DOHH2 (cell line): Measurements from ENCODE around the gene RNGTT.

Source experiments
- H3F3A ChIP-seq: fragments of 200-600 bp; sonication (generic), shearing (Covaris generic); 2 replicates; pipeline ENCODE4 v1.6.0; 2016; ENCODE audit warnings: antibody characterized with exemption, mild to moderate bottlenecking; ENCODE audit not compliant: control insufficient read depth, insufficient read depth
- H3K27ac ChIP-seq: fragments of 200-600 bp; sonication (generic); 2 replicates; pipeline ENCODE4 v1.5.1; 2014; ENCODE audit warnings: low read depth, mild to moderate bottlenecking, low read length, moderate library complexity
- H3K27me3 ChIP-seq: fragments of 200-600 bp; sonication (generic); 2 replicates; pipeline ENCODE4 v1.6.1; 2014; ENCODE audit warnings: mild to moderate bottlenecking, low read length, mixed read lengths; ENCODE audit not compliant: control insufficient read depth
- H3K36me3 ChIP-seq: fragments of 200-600 bp; sonication (generic); 2 replicates; pipeline ENCODE4 v1.6.1; 2014; ENCODE audit warnings: mild to moderate bottlenecking, low read length, moderate library complexity, mixed read lengths; ENCODE audit not compliant: control insufficient read depth
- H3K4me1 ChIP-seq: fragments of 200-600 bp; sonication (generic); 2 replicates; pipeline ENCODE4 v1.6.1; 2014; ENCODE audit warnings: mild to moderate bottlenecking, low read length, mixed read lengths; ENCODE audit not compliant: control insufficient read depth
- H3K4me2 ChIP-seq: fragments of 200-600 bp; sonication (generic); 2 replicates; pipeline ENCODE4 v1.6.0; 2014; ENCODE audit warnings: mild to moderate bottlenecking, low read length, moderate library complexity
- H3K4me3 ChIP-seq: fragments of 200-600 bp; sonication (generic); 2 replicates; pipeline ENCODE4 v1.5.1; 2014; ENCODE audit warnings: mild to moderate bottlenecking, low read length, mixed read lengths
- H3K79me2 ChIP-seq: fragments of 200-600 bp; sonication (generic); 2 replicates; pipeline ENCODE4 v1.6.1; 2014; ENCODE audit warnings: mild to moderate bottlenecking, low read length, mixed read lengths; ENCODE audit not compliant: control insufficient read depth
- H3K9me2 ChIP-seq: fragments of 200-600 bp; sonication (generic); replicated peaks from 2 replicates; pipeline ENCODE4 v1.6.1; 2014; ENCODE audit warnings: mild to moderate bottlenecking, low read length, mixed read lengths; ENCODE audit not compliant: control insufficient read depth
- H3K9me3 ChIP-seq: fragments of 200-600 bp; sonication (generic); 2 replicates; pipeline ENCODE4 v1.6.1; 2014; ENCODE audit warnings: antibody characterized with exemption, low read length, mixed read lengths; ENCODE audit not compliant: control insufficient read depth, insufficient read depth
- H4K20me1 ChIP-seq: fragments of 200-600 bp; sonication (generic); 2 replicates; pipeline ENCODE4 v1.6.0; 2014; ENCODE audit warnings: low read depth, mild to moderate bottlenecking, antibody characterized with exemption, low read length, moderate library complexity; ENCODE audit not compliant: control insufficient read depth, insufficient read depth
- EZH2phosphoT487 ChIP-seq: fragments of 200-600 bp; sonication (generic); IDR thresholded peaks from 2 replicates; pipeline ENCODE4 v1.6.1; 2017; ENCODE audit warnings: borderline replicate concordance, mild to moderate bottlenecking, antibody characterized with exemption, low read length, moderate library complexity, mixed read lengths
- TF ChIP-seq, protein P1 (sequence below): fragments of 200-600 bp; sonication (generic); IDR thresholded peaks from one replicate; pipeline ENCODE4 v1.5.1; 2014; ENCODE audit warnings: antibody characterized with exemption, mild to moderate bottlenecking, low read depth, low read length; ENCODE audit not compliant: poor library complexity, severe bottlenecking

Gene RNGTT

DNA sequence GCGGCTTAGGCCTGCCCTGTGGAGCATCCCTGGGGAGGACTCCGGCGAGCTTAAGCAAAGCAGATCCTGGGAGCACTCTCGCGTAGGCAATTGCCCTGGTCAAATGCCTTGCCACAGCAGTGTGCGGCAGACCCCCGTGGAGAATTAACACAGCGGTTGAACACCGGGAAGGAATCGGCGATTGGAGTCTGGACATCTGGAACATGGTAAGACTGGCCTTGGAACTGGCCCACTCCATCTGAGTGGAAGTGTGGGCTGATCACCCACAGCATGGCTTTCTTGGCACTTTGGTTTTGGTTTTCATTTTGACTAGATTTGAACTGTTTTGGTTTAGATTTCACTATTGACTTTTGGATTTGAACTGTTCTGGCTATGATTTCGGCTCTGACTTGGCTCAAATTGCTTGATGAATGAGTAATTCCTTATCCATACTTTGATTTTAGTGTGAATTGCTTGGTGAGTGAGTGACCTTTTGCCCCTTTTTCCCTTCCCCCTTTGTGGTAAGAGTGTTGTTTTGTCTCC, 300.7 kb downstream of the RNGTT start:
- H3F3A ChIP-seq, result no peaks in the 10 kb centered on the region
- H4K20me1 ChIP-seq, result no peaks in the 10 kb centered on the region
- no peaks in the 10 kb centered on the region for H3K27me3 ChIP-seq
- no peak overlapping the region for H3K4me2 ChIP-seq
- H3K36me3 ChIP-seq, result peaks cover 15% of the 10 kb centered on the region
- H3K79me2 ChIP-seq, result no peaks in the 10 kb centered on the region
- H3K9me2 ChIP-seq, result no peaks in the 10 kb centered on the region
- no peaks in the 10 kb centered on the region for H3K4me1 ChIP-seq
- no peak overlapping the region for H3K4me3 ChIP-seq
- TF ChIP-seq, protein P1, sequence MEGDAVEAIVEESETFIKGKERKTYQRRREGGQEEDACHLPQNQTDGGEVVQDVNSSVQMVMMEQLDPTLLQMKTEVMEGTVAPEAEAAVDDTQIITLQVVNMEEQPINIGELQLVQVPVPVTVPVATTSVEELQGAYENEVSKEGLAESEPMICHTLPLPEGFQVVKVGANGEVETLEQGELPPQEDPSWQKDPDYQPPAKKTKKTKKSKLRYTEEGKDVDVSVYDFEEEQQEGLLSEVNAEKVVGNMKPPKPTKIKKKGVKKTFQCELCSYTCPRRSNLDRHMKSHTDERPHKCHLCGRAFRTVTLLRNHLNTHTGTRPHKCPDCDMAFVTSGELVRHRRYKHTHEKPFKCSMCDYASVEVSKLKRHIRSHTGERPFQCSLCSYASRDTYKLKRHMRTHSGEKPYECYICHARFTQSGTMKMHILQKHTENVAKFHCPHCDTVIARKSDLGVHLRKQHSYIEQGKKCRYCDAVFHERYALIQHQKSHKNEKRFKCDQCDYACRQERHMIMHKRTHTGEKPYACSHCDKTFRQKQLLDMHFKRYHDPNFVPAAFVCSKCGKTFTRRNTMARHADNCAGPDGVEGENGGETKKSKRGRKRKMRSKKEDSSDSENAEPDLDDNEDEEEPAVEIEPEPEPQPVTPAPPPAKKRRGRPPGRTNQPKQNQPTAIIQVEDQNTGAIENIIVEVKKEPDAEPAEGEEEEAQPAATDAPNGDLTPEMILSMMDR, result no peak
- TF ChIP-seq EZH2phosphoT487, result no peak
- H3K9me3 ChIP-seq, result peaks cover 21% of the 10 kb centered on the region; the same call in 1 of the 2 replicates
- H3K27ac ChIP-seq, result no peak overlapping the region

GRCh38 chr6:88662163-88662580, 301.2 kb downstream of the RNGTT start:
- no peak overlapping the region for H3K4me3 ChIP-seq
- H3F3A ChIP-seq, result no peaks in the 10 kb centered on the region
- no peaks in the 10 kb centered on the region for H4K20me1 ChIP-seq
- peaks cover 21% of the 10 kb centered on the region; the same call in 1 of the 2 replicates for H3K9me3 ChIP-seq
- H3K4me1 ChIP-seq, result no peaks in the 10 kb centered on the region
- H3K9me2 ChIP-seq, result no peaks in the 10 kb centered on the region
- no peak for TF ChIP-seq EZH2phosphoT487
- TF ChIP-seq, protein P1, result no peak
- H3K4me2 ChIP-seq, result no peak overlapping the region
- no peaks in the 10 kb centered on the region for H3K27me3 ChIP-seq
- no peaks in the 10 kb centered on the region for H3K79me2 ChIP-seq
- H3K36me3 ChIP-seq, result peaks cover 20% of the 10 kb centered on the region
- H3K27ac ChIP-seq, result no peak overlapping the region

DNA sequence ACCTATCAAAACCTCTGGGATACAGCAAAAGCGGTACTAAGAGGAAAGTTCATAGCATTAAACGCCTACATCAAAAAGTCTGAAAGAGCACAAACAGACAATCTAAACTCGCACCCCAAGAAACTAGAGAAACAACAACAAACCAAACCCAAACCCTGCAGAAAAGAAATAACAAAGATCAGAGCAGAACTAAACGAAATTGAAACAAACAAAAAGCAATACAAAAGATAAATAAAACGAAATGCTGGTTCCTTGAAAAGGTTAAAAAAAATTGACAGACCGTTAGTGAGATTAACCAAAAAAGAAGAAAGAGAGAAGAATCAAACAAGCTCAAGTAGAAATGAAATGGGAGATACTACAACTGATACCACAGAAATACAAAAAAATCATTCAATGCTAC, 302.3 kb downstream of the RNGTT start:
- Histone ChIP-seq H3K36me3 (peaks cover 22% of the 10 kb centered on the region), H3K27ac (no peak overlapping the region), H3K4me2 (no peak overlapping the region), H3K4me3 (no peak overlapping the region), H3K4me1 (no peaks in the 10 kb centered on the region), H3K9me3 (peaks cover 21% of the 10 kb centered on the region; the same call in 1 of the 2 replicates), H3K9me2 (no peaks in the 10 kb centered on the region), H3K27me3 (no peaks in the 10 kb centered on the region), H3K79me2 (no peaks in the 10 kb centered on the region), H4K20me1 (no peaks in the 10 kb centered on the region), H3F3A (no peaks in the 10 kb centered on the region)
- TF ChIP-seq, protein P1, result no peak
- TF ChIP-seq EZH2phosphoT487, result no peak

DNA sequence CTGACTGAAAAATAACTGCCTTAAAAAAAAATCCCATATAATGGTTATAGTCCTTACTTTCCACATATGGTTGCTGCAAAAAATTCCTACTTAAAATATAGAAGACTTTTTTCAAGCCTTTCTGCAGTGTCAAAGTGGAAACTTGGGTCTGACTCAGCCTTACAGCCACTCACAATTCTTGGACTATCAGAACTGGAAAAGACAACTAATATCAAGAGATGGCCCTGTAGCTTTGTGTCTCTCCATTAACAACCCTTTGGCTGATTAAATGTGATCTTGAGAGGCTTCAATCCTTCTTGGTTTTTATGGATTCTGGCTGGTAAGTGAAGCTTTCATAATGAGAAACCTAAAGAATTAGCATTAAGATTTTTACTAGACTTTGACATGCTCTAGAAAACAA, 307.8 kb downstream of the RNGTT start:
- Histone ChIP-seq H3K9me3 (peaks cover 12% of the 10 kb centered on the region; the same call in 1 of the 2 replicates), H4K20me1 (no peaks in the 10 kb centered on the region), H3K4me2 (no peak overlapping the region), H3K4me3 (no peak overlapping the region), H3K4me1 (peaks cover 32% of the 10 kb centered on the region), H3K27me3 (no peaks in the 10 kb centered on the region), H3K9me2 (no peaks in the 10 kb centered on the region), H3K27ac (no peak overlapping the region), H3K79me2 (no peaks in the 10 kb centered on the region), H3F3A (peaks cover 2% of the 10 kb centered on the region; the same call in 1 of the 2 replicates), H3K36me3 (peaks cover 15% of the 10 kb centered on the region)
- TF ChIP-seq, protein P1, result no peak
- TF ChIP-seq EZH2phosphoT487, result no peak
